Glutamatergic neuron (in vitro differentiated cells): ENCODE results near the gene ADAMTS13. TPM values are rescaled to one million over a fixed set of nuclear protein-coding genes. Genes with fewer than 3 reads are reported as not detected.

Source experiments
- DNase-seq: peaks from one replicate; pipeline ENCODE4 v3.0.0; 2022
- H3K27ac Mint-ChIP-seq: one replicate; pipeline ENCODE4 v1.8.0; 2020; ENCODE audit warnings: mild to moderate bottlenecking, mixed read lengths, inconsistent platforms; ENCODE audit not compliant: unreplicated experiment
- H3K27me3 Mint-ChIP-seq: one replicate; pipeline ENCODE4 v1.8.0; 2020; ENCODE audit warnings: mild to moderate bottlenecking, moderate library complexity, mixed read lengths, inconsistent platforms; ENCODE audit not compliant: unreplicated experiment
- H3K36me3 Mint-ChIP-seq: one replicate; pipeline ENCODE4 v1.8.0; 2020; ENCODE audit warnings: mild to moderate bottlenecking, mixed read lengths, inconsistent platforms; ENCODE audit not compliant: unreplicated experiment
- H3K4me1 Mint-ChIP-seq: one replicate; pipeline ENCODE4 v1.8.0; 2020; ENCODE audit warnings: mild to moderate bottlenecking, low read depth, mixed read lengths, inconsistent platforms; ENCODE audit not compliant: unreplicated experiment
- H3K4me3 Mint-ChIP-seq: one replicate; pipeline ENCODE4 v1.8.0; 2020; ENCODE audit warnings: mild to moderate bottlenecking, mixed read lengths, inconsistent platforms; ENCODE audit not compliant: unreplicated experiment
- H3K9me3 Mint-ChIP-seq: one replicate; pipeline ENCODE4 v1.8.0; 2020; ENCODE audit warnings: mild to moderate bottlenecking, moderate library complexity, mixed read lengths, inconsistent platforms; ENCODE audit not compliant: unreplicated experiment
- CTCF ChIP-seq: fragments of 200-600 bp; sonication (generic); IDR thresholded peaks from one replicate; pipeline ENCODE4 v1.5.0; 2021; ENCODE audit not compliant: partially characterized antibody, unreplicated experiment
- total RNA-seq: library from RNA; stranded (reverse); fragmentation: NEBNext Ultra II Directional; extraction: Animal tissue kit (Norgen Biotek cat#: 25700); gene quantifications from one replicate; pipeline ENCODE4 v1.2.1, GENCODE V29; 2021; ENCODE audit not compliant: unreplicated experiment

The ADAMTS13 gene
- total RNA-seq, 1 donor from 2014 or later = 27.9 TPM

GRCh38 chr9:133405508-133406438, 16.4 kb upstream of the ADAMTS13 start:
- no peak overlapping the region for H3K4me3 Mint-ChIP-seq
- H3K27ac Mint-ChIP-seq = no peak overlapping the region
- no peak for TF ChIP-seq CTCF
- H3K4me1 Mint-ChIP-seq = no peaks in the 10 kb centered on the region
- DNase-seq = no peak
- H3K9me3 Mint-ChIP-seq = peaks cover 6% of the 10 kb centered on the region
- H3K27me3 Mint-ChIP-seq = peaks cover 2% of the 10 kb centered on the region
- peaks cover 5% of the 10 kb centered on the region for H3K36me3 Mint-ChIP-seq

- peak; percentile 91 for TF ChIP-seq CTCF
- peak overlapping the region; percentile 48 for H3K27ac Mint-ChIP-seq
These were observed 15.5 kb upstream of the ADAMTS13 start for GRCh38 chr9:133406480-133407307.

GRCh38 chr9:133408042-133408441, 14.1 kb upstream of the ADAMTS13 start:
- no peak for DNase-seq
- peaks cover 5% of the 10 kb centered on the region for H3K9me3 Mint-ChIP-seq
- TF ChIP-seq CTCF = no peak
- no peak overlapping the region for H3K27ac Mint-ChIP-seq
- peaks cover 4% of the 10 kb centered on the region for H3K27me3 Mint-ChIP-seq
- H3K4me3 Mint-ChIP-seq = no peak overlapping the region
- peaks cover 5% of the 10 kb centered on the region for H3K36me3 Mint-ChIP-seq
- no peaks in the 10 kb centered on the region for H3K4me1 Mint-ChIP-seq

More at GRCh38 chr9:133406480-133407307, 15.5 kb upstream of the ADAMTS13 start:
- H3K27me3 Mint-ChIP-seq = peaks cover 4% of the 10 kb centered on the region
- peak; percentile 91 for DNase-seq
- peaks cover 5% of the 10 kb centered on the region for H3K36me3 Mint-ChIP-seq
- peaks cover 5% of the 10 kb centered on the region for H3K9me3 Mint-ChIP-seq
- no peak overlapping the region for H3K4me3 Mint-ChIP-seq
- no peaks in the 10 kb centered on the region for H3K4me1 Mint-ChIP-seq

- TF ChIP-seq CTCF = no peak
- Mint-ChIP-seq H3K36me3 (peaks cover 4% of the 10 kb centered on the region), H3K9me3 (peaks cover 2% of the 10 kb centered on the region), H3K27ac (no peak overlapping the region), H3K27me3 (peaks cover 6% of the 10 kb centered on the region), H3K4me1 (peaks cover 8% of the 10 kb centered on the region), H3K4me3 (no peak overlapping the region)
- DNase-seq = no peak
These were observed 7.0 kb upstream of the ADAMTS13 start for GRCh38 chr9:133415170-133415569.
